ENCODE results near the gene RHCG.

- TF ChIP-seq CTCF (IDR thresholded peaks at IDR 0.05) (no peak), POLR2A (IDR thresholded peaks at IDR 0.05) (no peak)
Observed at GRCh38 chr15:89435362-89435761, 61.0 kb downstream of the RHCG start.

Measured in body of pancreas (tissue), 4 donors.